ENCODE measurements around the gene HEATR5B. TPM values are rescaled to one million over a fixed set of nuclear protein-coding genes. Genes with fewer than 3 reads are reported as not detected.
"Not testable (repeated sequence)": the region's sequence is repeated elsewhere in the genome, so short reads cannot be mapped to it uniquely, and the experiment has no call there.

Gene HEATR5B
- total and polyA plus RNA-seq, 4 donors: 6.5 to 54.9 (median 16.1) TPM

- no peak overlapping the region for H3K9ac ChIP-seq (ENCODE audit: insufficient read depth in 1 of 2, low read length in 2 of 2)
- ATAC-seq (ENCODE audit: insufficient read depth, low FRiP score): no peak
- no peaks in the 10 kb centered on the region for H3K4me1 ChIP-seq (ENCODE audit: control insufficient read depth in 5 of 5, insufficient read depth in 5 of 5, low read length in 5 of 5)
- H3K9me3 ChIP-seq (ENCODE audit: control insufficient read depth in 4 of 4, insufficient read depth in 3 of 4, low read length in 3 of 4): no peaks in the 10 kb centered on the region
- H3K27me3 ChIP-seq (ENCODE audit: control insufficient read depth in 3 of 3, insufficient read depth in 3 of 3, low read length in 2 of 3): no peaks in the 10 kb centered on the region
- DNase-seq: no peak
- TF ChIP-seq CTCF (IDR thresholded peaks at IDR 0.05; ENCODE audit: control extremely low read depth, extremely low read depth): no peak
- no peak overlapping the region for H3K27ac ChIP-seq (ENCODE audit: low read depth in 1 of 2, low read length in 1 of 2)
- peaks cover 6 to 11% (median 9%) of the 10 kb centered on the region in 4 donors for H3K36me3 ChIP-seq (ENCODE audit: control insufficient read depth in 4 of 4, insufficient read depth in 4 of 4, low read length in 4 of 4)
- 95 to 97% methylated on average over 2 of the region's 2 CpGs for WGBS, 2 donors
- H3K4me3 ChIP-seq: no peak overlapping the region
These were observed 102.3 kb downstream of the HEATR5B start for GRCh38 chr2:36981911-36982310.

GRCh38 chr2:36979007-36979406, 105.2 kb downstream of the HEATR5B start:
- DNase-seq; H3K27ac ChIP-seq (ENCODE audit: low read depth in 1 of 2, low read length in 1 of 2); H3K9ac ChIP-seq (ENCODE audit: insufficient read depth in 1 of 2, low read length in 2 of 2); H3K4me3 ChIP-seq; H3K4me1 ChIP-seq (ENCODE audit: control insufficient read depth in 5 of 5, insufficient read depth in 5 of 5, low read length in 5 of 5); H3K9me3 ChIP-seq (ENCODE audit: control insufficient read depth in 4 of 4, insufficient read depth in 3 of 4, low read length in 3 of 4); H3K27me3 ChIP-seq (ENCODE audit: control insufficient read depth in 3 of 3, insufficient read depth in 3 of 3, low read length in 2 of 3); ATAC-seq (ENCODE audit: insufficient read depth, low FRiP score): not testable (repeated sequence)
- WGBS, 2 donors: 96% methylated on average over 3 of the region's 3 CpGs
- H3K36me3 ChIP-seq (ENCODE audit: control insufficient read depth in 4 of 4, insufficient read depth in 4 of 4, low read length in 4 of 4): peaks cover 6 to 11% (median 6%) of the 10 kb centered on the region in 4 donors

- no peak for ATAC-seq (ENCODE audit: insufficient read depth, low FRiP score)
- no peaks in the 10 kb centered on the region for H3K9me3 ChIP-seq (ENCODE audit: control insufficient read depth in 4 of 4, insufficient read depth in 3 of 4, low read length in 3 of 4)
- no peak for DNase-seq
- no peak overlapping the region for H3K27ac ChIP-seq (ENCODE audit: low read depth in 1 of 2, low read length in 1 of 2)
- H3K4me1 ChIP-seq (ENCODE audit: control insufficient read depth in 5 of 5, insufficient read depth in 5 of 5, low read length in 5 of 5): peaks cover 0 to 2% (median 0%) of the 10 kb centered on the region in 5 donors
- no peaks in the 10 kb centered on the region for H3K27me3 ChIP-seq (ENCODE audit: control insufficient read depth in 3 of 3, insufficient read depth in 3 of 3, low read length in 2 of 3)
- TF ChIP-seq CTCF (IDR thresholded peaks at IDR 0.05; ENCODE audit: control extremely low read depth, extremely low read depth): no peak
- H3K9ac ChIP-seq (ENCODE audit: insufficient read depth in 1 of 2, low read length in 2 of 2): no peak overlapping the region
- H3K4me3 ChIP-seq: no peak overlapping the region
- H3K36me3 ChIP-seq (ENCODE audit: control insufficient read depth in 4 of 4, insufficient read depth in 4 of 4, low read length in 4 of 4): peaks cover 3 to 7% (median 6%) of the 10 kb centered on the region in 4 donors
- 93 to 96% methylated on average over 2 of the region's 2 CpGs for WGBS, 2 donors
These were observed 108.1 kb downstream of the HEATR5B start for GRCh38 chr2:36976065-36976464.

GRCh38 chr2:36975306-36975705, 108.9 kb downstream of the HEATR5B start:
- 95 to 97% methylated on average over 8 of the region's 8 CpGs for WGBS, 2 donors
- peaks cover 3 to 7% (median 6%) of the 10 kb centered on the region in 4 donors for H3K36me3 ChIP-seq (ENCODE audit: control insufficient read depth in 4 of 4, insufficient read depth in 4 of 4, low read length in 4 of 4)
- H3K4me3 ChIP-seq: no peak overlapping the region
- TF ChIP-seq CTCF (IDR thresholded peaks at IDR 0.05; ENCODE audit: control extremely low read depth, extremely low read depth): no peak
- H3K9me3 ChIP-seq (ENCODE audit: control insufficient read depth in 4 of 4, insufficient read depth in 3 of 4, low read length in 3 of 4): no peaks in the 10 kb centered on the region
- ATAC-seq (ENCODE audit: insufficient read depth, low FRiP score) (no peak), DNase-seq (no peak)
- peaks cover 0 to 2% (median 0%) of the 10 kb centered on the region in 5 donors for H3K4me1 ChIP-seq (ENCODE audit: control insufficient read depth in 5 of 5, insufficient read depth in 5 of 5, low read length in 5 of 5)
- no peak overlapping the region for H3K9ac ChIP-seq (ENCODE audit: insufficient read depth in 1 of 2, low read length in 2 of 2)
- no peak overlapping the region for H3K27ac ChIP-seq (ENCODE audit: low read depth in 1 of 2, low read length in 1 of 2)
- H3K27me3 ChIP-seq (ENCODE audit: control insufficient read depth in 3 of 3, insufficient read depth in 3 of 3, low read length in 2 of 3): no peaks in the 10 kb centered on the region

Data from lung (tissue), 12 donors.